AG09319 (cell line): Measurements from ENCODE around the gene PASK.

Experiments
- DNase-seq: peaks from one replicate; pipeline ENCODE4 v3.0.0-alpha.2; 2010; ENCODE audit warnings: low read depth; ENCODE audit errors: extremely low read depth
- TF ChIP-seq, protein P1 (sequence below): IDR thresholded peaks from 2 replicates; pipeline ENCODE4 v1.5.1; 2011; ENCODE audit warnings: low read depth, mild to moderate bottlenecking, inconsistent platforms, low read length, moderate library complexity

Gene PASK

DNA sequence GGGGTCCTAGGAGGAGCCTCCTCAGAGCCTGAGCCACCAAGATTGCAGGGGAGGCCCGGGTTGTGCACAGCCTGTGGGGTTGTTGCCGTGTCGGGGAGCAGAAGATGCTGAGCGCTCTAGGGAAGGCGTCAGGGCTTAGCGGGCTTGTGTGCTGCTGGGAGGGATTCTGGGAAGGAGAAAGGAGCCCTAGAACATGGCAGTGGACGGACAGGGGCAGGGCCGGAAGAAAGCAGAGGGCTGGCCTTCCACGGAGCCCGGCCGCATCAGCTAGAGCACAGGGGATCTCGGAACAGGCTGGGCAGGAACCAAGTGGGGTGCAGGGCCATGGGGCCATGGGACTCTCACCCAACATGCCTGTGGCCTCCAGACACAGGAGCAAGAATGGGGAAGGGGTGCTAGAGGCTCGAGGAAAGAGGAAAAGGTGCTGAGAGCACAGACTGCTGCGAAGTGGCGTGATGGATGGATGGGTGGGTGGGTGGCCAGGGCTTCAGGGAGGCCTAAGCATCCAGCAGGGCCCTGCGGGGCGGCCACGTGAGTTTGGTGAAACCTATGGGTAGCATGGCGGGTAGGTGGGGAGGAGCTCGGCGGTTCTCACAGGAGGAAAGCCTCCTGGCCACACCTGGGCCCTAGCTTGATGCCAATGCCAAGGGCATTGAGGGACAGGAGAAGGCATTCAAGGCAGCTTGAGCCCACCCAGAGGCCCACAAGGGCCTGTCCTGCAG is 82.9 kb downstream of the PASK start:
- TF ChIP-seq, protein P1, sequence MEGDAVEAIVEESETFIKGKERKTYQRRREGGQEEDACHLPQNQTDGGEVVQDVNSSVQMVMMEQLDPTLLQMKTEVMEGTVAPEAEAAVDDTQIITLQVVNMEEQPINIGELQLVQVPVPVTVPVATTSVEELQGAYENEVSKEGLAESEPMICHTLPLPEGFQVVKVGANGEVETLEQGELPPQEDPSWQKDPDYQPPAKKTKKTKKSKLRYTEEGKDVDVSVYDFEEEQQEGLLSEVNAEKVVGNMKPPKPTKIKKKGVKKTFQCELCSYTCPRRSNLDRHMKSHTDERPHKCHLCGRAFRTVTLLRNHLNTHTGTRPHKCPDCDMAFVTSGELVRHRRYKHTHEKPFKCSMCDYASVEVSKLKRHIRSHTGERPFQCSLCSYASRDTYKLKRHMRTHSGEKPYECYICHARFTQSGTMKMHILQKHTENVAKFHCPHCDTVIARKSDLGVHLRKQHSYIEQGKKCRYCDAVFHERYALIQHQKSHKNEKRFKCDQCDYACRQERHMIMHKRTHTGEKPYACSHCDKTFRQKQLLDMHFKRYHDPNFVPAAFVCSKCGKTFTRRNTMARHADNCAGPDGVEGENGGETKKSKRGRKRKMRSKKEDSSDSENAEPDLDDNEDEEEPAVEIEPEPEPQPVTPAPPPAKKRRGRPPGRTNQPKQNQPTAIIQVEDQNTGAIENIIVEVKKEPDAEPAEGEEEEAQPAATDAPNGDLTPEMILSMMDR, result no peak

DNA sequence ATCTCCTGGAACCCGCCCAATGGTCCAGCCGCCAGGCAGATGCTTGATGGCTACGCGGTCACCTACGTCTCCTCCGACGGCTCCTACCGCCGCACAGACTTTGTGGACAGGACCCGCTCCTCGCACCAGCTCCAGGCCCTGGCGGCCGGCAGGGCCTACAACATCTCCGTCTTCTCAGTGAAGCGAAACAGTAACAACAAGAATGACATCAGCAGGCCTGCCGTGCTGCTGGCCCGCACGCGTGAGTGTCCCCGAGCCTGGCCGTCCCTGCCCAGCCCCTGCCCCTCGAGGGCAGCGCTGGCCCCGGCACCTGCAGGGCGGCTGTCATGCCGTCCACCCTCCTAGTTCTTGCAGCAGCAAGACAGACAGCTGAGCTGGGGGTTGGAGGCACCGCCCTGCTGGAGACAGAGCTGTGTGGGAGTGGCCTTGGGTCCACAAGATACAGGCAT is 83.9 kb downstream of the PASK start:
- no peak for DNase-seq
- TF ChIP-seq, protein P1, result no peak

More for the DNA sequence above, 82.9 kb downstream of the PASK start:
- DNase-seq, result no peak

DNA sequence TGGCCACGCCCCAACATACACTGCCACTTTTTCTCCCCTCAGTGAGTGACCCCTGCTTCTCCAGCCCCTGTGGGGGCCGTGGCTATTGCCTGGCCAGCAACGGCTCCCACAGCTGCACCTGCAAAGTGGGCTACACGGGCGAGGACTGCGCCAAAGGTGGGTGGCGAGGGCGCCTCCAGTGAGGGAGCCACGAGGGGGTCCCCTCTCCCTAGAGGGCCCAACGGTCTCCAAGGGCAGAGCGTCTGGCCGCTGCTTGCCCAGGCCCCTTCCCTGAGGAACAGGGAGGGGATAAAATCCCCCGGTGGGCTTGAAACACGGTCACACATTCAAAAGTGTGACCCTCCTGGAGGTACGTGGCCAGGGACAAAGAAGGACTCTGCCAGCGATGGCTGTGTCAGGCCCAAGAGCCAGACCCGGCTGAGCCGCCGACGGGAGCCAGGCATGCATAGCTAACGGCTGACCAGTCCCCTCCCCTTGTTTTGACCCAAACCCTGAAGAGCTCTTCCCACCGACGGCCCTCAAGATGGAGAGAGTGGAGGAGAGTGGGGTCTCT is 84.4 kb downstream of the PASK start:
- DNase-seq, result no peak

DNA sequence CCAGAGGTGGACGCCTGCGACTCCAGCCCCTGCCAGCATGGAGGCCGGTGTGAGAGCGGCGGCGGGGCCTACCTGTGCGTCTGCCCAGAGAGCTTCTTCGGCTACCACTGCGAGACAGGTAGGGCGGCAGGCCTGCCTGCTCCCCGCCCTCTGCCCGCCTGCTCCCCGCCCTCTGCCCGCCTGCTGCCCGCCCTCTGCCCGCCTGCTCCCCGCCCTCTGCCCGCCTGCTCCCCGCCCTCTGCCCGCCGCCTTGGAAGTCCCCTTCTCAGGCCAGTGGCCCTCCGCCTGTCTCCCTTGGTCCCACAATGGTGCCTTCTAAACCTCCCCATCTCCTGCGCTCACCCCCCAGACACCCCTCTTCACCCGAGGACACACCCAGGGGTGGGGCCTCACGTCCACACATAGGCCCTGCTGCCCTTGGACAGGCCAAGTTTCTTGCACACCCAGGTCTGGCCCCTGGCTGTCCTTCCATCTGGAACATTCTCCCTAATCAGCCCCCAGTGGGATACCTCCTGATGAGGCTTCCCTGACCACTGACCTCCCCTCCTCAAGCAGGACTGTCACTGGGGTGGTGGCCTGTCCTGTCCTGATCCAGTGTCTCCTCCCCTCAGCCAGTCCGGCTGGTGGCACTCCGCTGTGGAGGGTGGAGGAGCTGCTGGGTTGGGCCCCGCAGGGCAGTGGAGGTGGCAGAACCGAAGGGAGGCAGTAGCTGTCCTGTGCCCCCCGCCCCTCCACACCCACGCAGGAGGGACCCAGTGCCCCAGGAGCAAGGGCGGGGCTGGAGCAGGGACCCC is 85.1 kb downstream of the PASK start:
- DNase-seq, result no peak
- TF ChIP-seq, protein P1, result no peak

More for the DNA sequence above, 84.4 kb downstream of the PASK start:
- TF ChIP-seq, protein P1, result no peak

DNA sequence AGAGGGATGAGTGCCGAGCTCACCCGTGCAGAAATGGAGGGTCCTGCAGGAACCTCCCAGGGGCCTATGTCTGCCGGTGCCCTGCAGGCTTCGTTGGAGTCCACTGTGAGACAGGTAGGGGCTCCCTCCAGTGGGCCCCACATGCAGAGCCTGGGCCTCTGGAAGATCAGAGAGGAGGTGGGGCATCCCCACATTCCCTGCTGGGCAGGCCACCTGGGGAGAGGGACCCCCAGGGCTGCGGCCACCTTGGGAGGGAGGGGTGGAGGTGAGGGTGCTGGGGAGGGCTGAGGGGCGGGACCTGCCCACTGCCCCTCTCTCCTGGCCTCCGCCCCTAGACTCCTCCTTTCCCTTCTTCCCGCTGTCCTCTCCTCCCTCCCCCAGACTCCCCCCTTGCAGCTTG is 85.7 kb downstream of the PASK start:
- TF ChIP-seq, protein P1, result no peak
- DNase-seq, result no peak

DNA sequence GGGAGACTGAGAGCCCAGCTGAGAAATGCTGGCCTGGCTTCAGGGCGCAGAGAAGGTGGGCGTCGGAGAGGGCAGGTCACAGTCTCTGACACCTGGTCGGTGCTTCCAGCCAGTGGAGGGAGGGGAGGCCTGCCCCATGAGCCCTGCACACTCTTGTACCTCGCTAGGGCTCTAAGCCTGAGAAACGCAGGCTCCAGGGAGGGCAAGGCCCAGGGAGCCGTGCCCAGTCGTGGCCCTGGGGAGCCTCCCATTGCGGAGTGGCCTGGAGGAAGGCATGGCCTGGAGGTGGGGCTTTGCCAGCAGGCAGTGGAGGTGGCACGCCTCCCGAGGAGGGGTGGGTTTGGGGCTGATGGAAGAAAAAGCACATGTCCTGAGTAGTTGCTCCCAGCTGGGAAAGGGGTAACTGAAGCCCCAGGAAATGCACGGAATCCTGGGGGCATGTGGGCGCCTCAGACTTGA is 86.2 kb downstream of the PASK start:
- TF ChIP-seq, protein P1, result no peak
- no peak for DNase-seq
